Measurements from ENCODE around the gene ENKUR.

The ENKUR gene

GRCh38 chr10:25061711-25062449 is 45.9 kb upstream of the ENKUR start:
- TF ChIP-seq SIN3A (IDR thresholded peaks at IDR 0.05; ENCODE audit: borderline replicate concordance, insufficient read depth, low read length) (no peak), POLR2AphosphoS5 (IDR thresholded peaks at IDR 0.05; ENCODE audit: low read depth, low read length) (no peak), FOXP2 (optimal IDR thresholded peaks at IDR 0.05; ENCODE audit: borderline replicate concordance, extremely low read depth, extremely low read length, insufficient read depth) (no peak), TAF1 (IDR thresholded peaks at IDR 0.05; ENCODE audit: borderline replicate concordance, insufficient read depth, low read length) (no peak), REST (IDR thresholded peaks at IDR 0.05; ENCODE audit: insufficient read depth in 1 of 2, low read depth in 2 of 2, low read length in 2 of 2) (no peak)

DNA sequence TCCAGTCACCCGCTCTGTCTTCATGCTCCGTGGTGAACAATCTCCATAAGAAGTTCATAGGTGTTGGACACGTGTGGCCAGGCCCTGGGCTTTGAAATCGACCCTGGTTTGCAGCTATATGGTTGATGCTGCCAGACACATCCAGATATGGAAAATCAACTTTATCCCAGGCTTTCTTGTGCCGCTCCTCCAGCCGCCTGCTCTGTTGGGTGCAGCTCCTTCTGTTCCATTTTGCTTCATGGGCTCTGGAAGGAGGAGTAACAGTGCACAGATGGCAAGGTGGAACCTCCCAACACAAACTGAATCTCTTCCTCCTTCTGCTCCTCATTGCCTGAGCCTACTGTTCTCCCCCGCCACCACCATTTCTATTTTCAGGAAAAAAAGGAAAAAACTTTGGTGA is 45.2 kb upstream of the ENKUR start:
- TF ChIP-seq TAF1 (IDR thresholded peaks at IDR 0.05; ENCODE audit: borderline replicate concordance, insufficient read depth, low read length) = no peak
- TF ChIP-seq POLR2AphosphoS5 (IDR thresholded peaks at IDR 0.05; ENCODE audit: low read depth, low read length) = no peak
- TF ChIP-seq SIN3A (IDR thresholded peaks at IDR 0.05; ENCODE audit: borderline replicate concordance, insufficient read depth, low read length) = no peak
- no peak for TF ChIP-seq FOXP2 (optimal IDR thresholded peaks at IDR 0.05; ENCODE audit: borderline replicate concordance, extremely low read depth, extremely low read length, insufficient read depth)
- TF ChIP-seq REST (IDR thresholded peaks at IDR 0.05; ENCODE audit: insufficient read depth in 1 of 2, low read depth in 2 of 2, low read length in 2 of 2) = no peak

DNA sequence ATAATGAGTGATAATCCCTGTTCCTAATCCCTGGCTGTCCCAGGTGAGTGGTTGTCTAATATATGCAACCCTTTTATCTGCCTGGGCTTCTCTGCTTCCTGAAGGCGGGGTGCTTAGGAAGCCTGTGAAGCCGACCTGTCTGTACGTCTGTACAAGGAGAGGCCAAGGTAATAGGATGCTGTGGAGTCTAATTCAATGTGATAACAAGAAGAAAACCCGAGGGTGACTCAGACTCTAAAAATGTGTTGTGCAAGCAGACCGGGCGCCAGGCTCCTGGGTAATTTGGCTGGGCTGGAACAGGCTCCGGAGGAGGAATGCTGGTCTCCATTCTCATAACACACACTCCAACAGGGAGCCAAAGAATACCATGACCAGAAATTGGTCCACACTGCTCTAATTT is 44.0 kb upstream of the ENKUR start:
- TF ChIP-seq TAF1 (IDR thresholded peaks at IDR 0.05; ENCODE audit: borderline replicate concordance, insufficient read depth, low read length) (no peak), SIN3A (IDR thresholded peaks at IDR 0.05; ENCODE audit: borderline replicate concordance, insufficient read depth, low read length) (no peak), REST (IDR thresholded peaks at IDR 0.05; ENCODE audit: insufficient read depth in 1 of 2, low read depth in 2 of 2, low read length in 2 of 2) (no peak), POLR2AphosphoS5 (IDR thresholded peaks at IDR 0.05; ENCODE audit: low read depth, low read length) (no peak), FOXP2 (optimal IDR thresholded peaks at IDR 0.05; ENCODE audit: borderline replicate concordance, extremely low read depth, extremely low read length, insufficient read depth) (no peak)

- TF ChIP-seq SIN3A (IDR thresholded peaks at IDR 0.05; ENCODE audit: borderline replicate concordance, insufficient read depth, low read length) (no peak), TAF1 (IDR thresholded peaks at IDR 0.05; ENCODE audit: borderline replicate concordance, insufficient read depth, low read length) (no peak), POLR2AphosphoS5 (IDR thresholded peaks at IDR 0.05; ENCODE audit: low read depth, low read length) (no peak), REST (IDR thresholded peaks at IDR 0.05; ENCODE audit: insufficient read depth in 1 of 2, low read depth in 2 of 2, low read length in 2 of 2) (no peak), FOXP2 (optimal IDR thresholded peaks at IDR 0.05; ENCODE audit: borderline replicate concordance, extremely low read depth, extremely low read length, insufficient read depth) (no peak)
Measured at GRCh38 chr10:25057886-25058285, 41.9 kb upstream of the ENKUR start.
